HG02970 (cell line): Measurements from ENCODE around the gene CCDC127.
"Not testable (repeated sequence)": the region's sequence is repeated elsewhere in the genome, so short reads cannot be mapped to it uniquely, and the experiment has no call there.

Source experiments
- ATAC-seq: cut with Tn5 transposase; IDR thresholded peaks from one replicate; pipeline ENCODE4 v1.9.1; 2021; ENCODE audit warnings: mild to moderate bottlenecking, moderate library complexity, moderate number of reproducible peaks; ENCODE audit not compliant: unreplicated experiment, low FRiP score

CCDC127 gene

DNA sequence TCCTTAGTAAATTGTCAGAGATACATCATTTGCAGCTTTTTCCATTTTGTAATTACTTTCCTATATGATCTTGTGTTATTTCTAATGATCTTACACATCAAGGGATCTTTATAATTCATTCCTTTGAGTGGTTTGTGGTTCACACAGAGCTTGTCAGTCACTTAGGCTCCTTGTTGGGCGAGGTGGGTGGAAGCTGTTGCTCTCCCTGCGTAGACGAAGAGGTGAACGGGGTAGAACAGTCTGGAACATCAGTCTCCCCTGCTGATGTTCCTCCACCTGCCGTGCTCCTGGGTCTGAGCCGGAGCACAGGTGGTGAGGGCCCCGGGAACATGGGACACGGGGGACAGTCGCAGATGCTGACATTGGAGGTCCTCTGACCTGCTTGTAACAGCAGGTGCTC is 17.6 kb upstream of the CCDC127 start:
- ATAC-seq = not testable (repeated sequence)

DNA sequence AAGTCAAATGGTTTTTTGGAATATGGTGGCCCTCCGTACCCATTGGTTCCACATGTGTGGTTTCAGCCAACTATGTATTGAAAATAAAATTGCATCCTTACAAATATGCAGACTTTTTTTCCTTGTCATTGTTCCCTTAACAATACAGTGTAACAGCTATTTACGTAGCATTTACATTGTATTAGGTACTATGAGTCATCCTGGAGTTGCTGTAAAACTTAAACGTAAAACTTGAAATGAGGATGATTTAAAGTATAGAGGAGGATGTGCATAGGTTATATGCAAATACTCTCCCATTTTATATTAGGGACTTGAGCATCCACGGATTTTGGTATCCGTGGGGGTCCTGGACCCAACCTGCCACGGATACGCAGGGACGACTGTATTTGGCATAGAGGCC is 16.5 kb upstream of the CCDC127 start:
- ATAC-seq = no peak

DNA sequence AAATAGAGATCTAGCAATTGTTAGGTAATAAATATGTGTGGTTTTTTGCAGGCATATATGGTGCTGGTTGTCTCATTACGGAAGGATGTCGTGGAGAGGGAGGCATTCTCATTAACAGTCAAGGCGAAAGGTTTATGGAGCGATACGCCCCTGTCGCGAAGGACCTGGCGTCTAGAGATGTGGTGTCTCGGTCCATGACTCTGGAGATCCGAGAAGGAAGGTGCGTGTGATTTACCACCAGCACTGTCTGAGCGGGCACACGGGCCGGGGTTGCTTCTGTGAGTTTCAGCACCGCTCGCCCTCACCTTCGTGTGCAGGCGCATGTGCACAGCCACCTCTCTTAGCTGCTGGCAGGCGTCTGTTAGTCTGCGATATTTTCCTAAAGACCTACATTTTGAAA is 15.5 kb upstream of the CCDC127 start:
- not testable (repeated sequence) for ATAC-seq

DNA sequence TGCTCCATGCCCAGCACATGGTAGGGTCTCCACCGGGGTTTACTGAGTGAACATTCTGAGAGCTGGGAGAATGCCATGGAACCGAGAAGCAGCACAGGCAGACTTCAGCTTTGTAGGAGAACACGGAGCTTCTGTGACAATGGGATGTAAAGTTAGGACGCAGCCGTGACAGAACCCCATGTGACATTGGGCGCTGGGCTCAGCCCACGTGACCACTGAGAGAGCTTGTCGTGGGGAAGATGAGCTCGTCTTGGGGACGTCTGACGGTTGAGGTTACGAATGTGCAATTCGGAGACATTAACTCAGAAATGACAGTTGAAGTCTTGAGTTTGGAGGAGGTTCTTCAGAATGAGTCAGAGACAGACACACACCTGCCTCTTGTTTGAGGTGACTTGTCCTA is 13.7 kb upstream of the CCDC127 start:
- ATAC-seq = no peak

DNA sequence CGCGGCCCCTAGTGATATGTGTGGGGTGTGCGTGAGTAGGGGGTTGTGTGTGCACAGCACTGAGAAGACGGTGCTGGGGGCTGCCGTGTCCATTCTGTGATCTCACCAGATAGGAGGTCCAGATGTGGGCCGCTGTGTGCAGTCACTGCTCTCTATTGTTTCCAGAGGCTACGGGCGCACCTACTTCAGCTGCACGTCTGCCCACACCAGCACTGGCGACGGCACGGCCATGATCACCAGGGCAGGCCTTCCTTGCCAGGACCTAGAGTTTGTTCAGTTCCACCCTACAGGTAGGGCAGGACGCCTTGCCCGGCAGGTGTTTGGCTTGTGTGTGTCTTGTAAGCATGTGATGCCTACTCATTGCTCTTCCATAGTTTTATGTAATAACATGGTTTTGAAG is 12.8 kb upstream of the CCDC127 start:
- ATAC-seq = no peak

DNA sequence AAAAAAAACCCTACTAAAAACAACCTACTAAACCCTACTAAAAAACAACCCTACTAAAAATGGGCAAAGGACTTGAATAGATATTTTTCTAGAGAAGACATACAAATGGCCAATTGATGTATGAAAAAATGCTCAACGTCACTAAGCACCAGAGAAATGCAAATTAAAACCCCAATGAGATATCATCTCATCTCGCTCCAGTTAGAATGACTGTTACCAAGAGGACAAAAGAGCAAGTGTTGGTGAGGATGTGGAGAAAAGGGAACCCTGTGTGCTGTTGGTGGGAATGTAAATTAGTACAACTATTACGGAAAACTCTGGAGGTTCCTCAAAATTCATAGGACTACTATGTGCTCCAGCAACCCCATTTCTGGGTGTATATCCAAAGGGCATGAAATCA is 10.9 kb upstream of the CCDC127 start:
- ATAC-seq = no peak

DNA sequence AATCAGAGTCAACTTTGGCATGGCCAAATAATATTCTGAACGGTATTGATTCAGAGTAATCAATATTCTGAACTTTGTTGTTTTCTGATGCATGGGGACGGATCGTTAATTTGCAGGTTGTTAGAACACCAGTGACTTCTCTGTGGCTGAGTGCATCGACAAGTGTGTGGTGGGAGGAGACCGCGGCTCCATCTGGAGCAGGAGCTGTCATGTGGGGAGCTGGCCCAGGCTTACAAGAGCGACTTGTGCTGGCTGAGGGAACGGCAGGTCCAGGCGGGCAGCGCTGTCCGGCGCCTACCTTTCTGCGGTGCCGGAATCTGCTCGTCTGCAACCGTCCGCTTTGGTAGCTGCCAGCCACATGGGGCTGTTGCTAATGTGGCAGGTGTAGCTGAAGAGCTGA is 9.4 kb upstream of the CCDC127 start:
- ATAC-seq = not testable (repeated sequence)

DNA sequence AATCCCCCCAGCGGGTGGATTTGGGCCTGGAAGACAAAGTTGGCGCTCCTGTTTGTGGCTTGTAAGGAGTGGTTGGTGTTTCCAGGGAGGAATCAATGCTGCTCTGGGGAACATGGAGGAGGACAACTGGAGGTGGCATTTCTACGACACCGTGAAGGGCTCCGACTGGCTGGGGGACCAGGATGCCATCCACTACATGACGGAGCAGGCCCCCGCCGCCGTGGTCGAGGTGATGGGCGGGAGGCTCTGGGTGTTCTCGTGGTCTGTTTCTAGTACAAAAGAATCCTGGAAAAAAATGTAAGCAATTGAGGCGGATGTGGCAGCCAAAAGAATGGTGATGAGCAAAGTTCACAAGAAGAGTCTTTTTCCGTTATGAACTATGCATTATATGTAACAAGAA is 7.4 kb upstream of the CCDC127 start:
- no peak for ATAC-seq

DNA sequence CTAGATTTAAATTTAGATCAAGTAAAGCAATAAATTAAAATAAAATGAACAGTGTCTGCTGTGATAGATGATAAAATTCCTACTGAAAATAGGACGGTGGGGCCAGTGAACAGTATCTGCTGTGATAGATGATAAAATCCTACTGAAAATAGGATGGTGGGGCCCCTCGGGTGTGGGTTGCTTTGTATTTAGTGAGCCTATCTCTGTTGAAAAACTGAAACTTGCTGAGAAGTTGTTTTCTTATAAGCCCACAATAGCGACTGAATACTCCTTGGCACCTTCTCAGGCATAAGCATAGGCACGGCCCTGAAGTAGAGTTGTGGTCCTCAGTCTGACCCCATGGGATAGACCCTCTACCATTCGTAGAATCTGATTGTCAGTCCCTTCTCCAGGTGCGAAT is 5.8 kb upstream of the CCDC127 start:
- no peak for ATAC-seq

DNA sequence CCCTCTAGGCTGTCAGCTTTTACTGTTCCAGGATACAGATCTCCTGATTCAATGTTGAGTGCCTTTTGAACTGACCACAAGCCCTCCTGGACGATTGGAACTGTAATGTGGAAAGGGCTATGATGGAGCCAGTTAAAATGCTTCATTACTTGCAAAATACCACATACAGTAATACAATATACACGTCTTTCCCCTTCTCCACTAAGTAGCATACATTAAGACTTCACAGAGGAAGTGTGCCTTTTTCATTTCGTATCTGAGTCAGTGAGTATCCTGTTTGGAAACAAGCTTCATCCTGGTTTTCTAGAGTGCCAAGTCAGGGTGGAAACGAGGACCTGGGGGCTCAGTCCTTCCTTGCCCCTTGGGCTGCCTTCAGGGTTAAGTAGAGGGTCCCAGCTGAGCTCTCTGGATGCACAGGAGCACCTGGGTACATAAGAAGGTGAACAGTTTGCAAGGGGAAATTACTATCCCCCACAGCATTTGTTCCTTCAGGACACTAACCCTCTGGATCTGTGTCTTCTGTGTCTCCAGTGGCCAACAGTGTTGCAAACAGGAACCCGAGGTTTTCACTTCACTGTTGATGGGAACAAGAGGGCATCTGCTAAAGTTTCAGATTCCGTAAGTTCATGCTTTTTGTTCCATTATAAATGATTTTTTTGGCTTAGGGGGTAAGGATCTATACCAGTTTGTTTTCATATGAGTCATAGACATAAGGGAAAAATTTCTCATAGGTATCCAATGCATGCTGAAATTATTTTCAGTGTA is 5.2 kb upstream of the CCDC127 start:
- not testable (repeated sequence) for ATAC-seq

DNA sequence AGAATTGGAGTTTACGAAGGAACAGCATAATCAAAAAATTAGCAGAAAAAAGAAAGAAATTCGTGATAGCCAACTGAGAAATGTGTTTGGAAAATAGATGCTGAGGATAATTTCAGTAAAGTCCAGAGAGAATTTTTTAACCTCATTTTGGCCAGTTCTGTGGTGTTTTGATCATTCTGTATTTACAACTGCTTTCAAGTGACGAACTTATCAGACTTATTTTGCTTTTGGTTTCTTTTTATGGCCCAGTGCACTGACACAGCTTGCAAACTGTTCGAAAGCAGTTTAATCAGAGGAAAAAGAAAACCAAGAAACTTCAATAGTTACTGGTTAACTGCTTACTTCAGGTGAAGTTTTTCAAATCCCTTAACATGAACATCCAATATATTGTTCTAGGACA is 2.0 kb upstream of the CCDC127 start:
- ATAC-seq = no peak

DNA sequence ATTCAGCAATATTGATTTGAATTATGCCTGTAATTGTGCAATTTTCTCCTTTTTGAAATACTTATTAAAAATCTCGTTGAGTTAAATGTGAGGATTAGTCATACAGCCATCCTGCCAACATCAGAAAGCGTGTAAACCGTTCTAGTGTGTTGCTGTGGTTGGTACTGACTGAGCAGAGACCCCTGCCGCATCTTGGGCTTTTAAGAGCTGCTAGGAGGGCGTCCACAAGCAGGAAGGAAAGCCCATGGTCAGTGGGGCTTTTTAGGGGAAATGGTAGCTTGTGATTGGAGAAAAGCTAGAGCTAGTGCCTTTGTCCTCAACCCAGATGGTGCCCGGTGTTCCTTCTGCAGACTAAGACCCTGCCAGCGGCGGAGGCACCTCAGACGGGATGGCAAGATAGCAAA is 1.5 kb upstream of the CCDC127 start:
- ATAC-seq = no peak

DNA sequence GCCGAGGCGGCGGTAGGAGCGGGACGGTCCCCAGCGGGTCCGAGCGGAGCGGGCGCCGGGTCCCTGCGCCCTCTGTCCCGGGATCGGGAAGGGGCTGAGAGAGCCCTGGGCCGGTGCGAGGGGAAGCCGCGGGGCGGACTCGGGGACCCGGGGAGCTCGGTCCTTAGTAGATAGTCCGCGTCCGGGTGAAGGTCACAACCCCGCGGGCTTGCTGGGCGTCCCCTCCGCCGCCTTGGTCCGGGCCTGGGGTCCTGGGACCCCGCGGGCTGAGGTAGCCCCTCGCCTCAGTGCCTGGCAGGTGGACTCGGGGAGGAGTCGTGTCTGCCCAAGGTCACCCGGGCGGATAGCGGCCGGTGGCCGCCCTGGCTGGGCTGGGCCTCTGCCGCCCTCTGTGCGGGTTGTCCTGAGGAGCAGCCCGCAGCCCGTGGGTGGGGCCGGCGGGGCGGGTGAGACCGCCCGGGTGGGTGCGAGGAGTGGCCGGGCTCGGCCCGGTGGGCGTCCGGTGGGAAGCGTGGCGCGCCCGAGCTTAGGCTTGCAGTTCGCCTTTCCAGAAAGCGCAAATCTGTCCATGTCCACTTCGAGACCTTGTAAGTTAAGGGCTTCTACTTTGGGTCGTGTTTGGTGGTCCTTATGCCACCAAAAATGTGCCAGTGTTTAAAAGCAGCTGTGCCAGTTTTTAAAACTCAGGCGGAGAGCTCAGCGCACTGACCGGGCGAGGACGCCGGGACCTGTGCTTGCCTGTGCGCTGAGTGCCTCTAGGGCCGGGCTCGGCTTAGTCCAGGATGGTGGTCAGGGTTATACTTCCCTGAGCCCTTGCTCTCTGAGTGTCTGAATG is 721 bp upstream of the CCDC127 start:
- ATAC-seq = peak; percentile 4

DNA sequence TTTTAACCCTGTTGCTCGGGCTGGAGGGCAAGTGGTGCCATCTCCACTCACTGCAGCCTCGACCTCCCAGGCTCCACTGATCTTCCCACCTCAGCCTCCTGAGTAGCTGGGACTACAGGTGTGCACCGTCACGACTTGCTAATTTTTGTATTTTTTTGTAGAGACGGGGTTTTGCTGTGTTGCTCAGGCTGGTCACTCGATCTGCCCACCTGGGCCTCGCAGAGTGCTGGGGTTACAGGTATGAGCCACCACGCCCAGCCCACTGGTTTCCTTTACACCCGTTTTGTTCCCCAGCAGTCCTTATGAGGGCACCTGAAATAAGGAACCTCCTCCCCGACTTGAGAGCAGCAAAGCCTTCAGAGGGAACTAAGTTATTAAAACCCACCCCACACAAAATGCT is 1.9 kb downstream of the CCDC127 start:
- not testable (repeated sequence) for ATAC-seq

DNA sequence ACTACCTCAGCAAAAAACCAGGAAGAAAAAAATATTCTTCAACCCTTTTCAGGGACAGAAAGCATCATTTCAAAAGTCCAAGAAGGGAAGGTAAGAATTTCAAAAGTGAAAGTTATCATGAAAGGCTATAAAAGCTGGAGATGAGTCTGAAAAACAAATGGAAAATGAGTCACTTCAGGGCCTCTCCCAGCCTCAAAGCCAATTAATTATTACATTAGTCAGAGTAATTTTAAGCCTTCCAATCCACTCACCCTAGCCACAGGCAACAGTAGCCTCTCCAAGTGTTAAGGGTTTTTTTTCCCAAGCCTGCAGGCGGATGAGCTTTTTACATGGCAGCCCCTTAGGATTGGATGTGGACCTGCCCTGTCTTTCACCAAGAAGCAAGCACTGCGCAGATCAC is 2.7 kb downstream of the CCDC127 start:
- not testable (repeated sequence) for ATAC-seq

DNA sequence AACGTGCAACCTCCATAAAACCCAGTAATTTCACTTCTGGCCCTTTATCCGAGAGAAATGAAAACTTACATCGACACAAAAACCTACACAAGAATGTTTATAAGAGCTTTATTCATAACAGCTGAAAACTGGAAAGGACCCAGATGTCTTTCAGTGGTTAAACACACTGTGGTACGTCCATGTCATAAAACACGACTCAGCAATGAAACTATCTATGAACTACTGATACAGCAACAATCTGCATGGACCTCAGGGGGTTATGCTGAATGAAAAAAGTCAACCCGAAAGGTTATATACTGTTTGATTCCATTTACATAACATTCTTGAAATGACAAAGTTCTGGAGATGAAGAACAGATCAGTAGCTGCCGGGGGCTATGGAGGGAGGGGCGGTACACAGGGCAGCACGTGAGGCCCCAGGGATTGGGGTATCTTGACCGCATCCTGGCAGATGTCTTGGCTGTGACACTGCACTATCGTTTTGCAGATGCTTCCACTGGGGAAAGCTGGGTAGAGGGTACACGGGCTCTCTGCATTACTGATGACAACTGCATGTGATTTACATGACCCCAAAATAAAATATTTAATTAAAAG is 4.1 kb downstream of the CCDC127 start:
- ATAC-seq = no peak

DNA sequence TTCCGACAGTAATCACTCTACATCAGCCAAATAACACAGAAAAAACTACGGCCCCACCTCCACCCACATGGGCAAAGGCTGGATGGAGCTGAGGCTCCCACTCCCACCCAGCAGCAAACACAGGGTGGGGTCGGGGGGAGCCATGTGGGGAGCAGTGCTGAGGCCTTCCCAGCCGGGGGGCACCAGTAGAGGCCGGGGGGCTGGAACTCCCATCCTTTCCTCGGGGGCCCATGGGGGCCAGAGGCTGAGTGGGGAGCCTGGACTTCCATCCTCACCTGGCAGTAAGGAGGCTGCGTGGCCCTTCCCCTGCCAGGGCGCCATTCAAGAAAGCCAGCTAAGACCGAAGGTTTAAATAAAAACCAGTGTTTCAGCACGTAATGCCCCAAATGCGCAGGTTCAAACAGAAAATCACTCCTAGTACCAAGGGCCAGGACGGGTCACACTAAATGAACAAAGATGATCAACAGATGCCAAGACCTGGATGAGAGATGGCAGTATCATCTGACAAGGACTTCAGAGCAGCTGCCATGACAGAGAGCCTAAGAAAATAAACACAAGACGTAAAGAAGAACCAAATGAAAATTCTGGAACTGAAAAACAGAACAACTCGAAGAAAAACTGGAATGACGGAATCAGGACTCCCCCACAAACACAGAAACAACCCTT is 9.4 kb downstream of the CCDC127 start:
- ATAC-seq = no peak

DNA sequence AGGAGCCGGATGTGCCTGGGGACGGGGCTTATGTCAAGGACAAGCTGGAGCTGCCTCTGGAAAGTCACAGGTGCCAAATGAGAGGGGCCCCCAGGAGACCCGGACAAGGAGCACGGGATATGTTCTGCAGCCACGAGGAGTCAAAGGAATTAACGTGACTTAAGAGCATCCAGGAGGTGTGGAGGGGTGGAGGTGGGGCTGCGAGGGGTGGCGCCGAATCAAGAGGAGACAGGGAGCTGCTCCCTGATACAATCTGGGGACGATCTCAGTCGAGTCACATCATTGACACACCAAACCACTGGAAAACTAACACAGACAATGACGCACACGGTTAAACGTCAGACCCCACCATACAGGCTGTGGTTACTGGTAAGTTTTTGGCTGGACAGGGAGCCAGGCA is 10.4 kb downstream of the CCDC127 start:
- ATAC-seq = no peak

DNA sequence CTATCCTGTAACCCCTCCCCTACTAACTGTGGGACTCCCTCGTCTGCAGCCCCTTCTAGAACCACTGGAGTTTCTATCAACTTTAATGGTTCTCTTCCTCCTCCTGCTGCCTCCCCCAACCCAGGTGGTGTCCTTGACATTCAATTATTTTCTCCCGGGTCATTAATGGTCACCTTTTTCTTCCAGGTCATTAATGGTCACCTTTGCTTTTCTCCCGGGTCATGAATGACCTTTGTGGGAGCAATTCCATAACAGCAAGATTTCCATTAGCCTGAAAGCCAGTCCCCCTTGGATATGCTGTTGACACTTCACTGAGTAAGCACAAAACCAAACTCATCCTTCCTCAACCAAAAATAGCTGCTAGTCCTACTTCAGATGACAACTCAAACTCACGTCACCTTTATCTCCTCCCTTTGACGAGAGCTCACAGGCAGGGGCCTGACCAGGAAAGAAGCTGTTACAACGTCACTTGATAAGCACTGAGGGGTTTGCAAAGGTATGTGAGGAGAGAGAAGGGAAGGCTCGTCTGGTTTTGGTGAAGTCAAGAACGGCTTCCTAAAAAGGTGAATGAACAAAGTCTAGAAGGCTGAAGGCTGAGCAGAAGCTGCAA is 10.9 kb downstream of the CCDC127 start:
- no peak for ATAC-seq

DNA sequence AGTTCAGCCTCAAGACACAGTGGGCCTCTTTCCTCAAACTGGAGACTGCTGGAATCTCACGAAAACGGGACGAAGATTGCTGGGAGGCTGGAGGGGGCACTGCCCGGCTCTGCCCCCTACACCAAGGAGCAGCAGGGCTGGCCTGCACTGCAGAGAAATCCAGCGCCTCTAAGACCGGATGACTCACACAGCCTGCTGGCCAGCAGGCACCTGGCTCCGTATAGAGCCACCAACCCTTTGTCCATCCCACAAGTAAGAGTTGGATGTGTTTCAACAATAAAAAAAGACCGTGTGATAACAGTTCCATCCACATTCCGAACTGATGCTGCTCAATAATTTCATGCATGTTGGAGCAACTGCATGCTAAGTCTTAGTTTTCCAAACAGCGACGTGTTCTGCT is 11.5 kb downstream of the CCDC127 start:
- ATAC-seq = no peak
